ENCODE results near the gene NAPA.

Gene NAPA

DNA sequence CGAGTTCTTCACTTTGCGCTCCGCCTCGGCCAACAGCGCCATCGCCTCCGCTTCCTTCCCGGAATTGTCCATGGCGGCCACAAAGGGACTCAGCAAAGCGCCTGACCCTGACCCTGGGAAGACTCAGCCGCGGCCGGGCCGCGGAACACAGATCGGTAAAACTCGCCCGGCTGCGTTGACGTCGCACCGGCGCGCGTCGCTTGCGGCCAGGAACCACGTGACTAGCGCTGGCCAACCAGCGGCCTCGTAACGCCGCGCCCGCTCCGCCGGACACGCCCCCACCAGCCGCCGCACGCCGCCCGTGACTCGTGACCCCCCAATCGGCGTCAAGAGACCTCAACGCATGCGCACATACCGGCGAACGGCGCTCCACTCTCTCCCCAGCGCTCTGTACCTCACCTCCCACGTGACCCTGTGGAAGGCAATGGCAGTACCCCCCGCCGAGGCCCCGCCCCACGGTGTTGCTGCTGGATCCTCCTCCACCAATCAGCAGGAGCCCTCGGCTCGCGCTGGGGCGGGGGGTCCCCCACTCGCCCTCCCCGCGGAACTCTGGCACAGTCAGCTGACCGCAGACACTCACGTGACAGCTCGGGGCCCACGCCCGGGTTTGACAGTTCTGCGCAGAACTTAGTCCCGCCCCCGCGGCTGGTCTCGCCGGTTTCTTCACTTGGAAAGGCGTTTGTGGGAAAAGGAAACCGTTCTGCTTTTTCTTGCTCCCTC is at the start of gene NAPA:
Gene NAPA (minus strand): TSS at position 195 of the 720 bp plus-strand sequence. CDS start 123 bp downstream, at position 72.
- peak; percentile 98 for DNase-seq (ENCODE audit: low spot score)
- TF ChIP-seq, protein P1, sequence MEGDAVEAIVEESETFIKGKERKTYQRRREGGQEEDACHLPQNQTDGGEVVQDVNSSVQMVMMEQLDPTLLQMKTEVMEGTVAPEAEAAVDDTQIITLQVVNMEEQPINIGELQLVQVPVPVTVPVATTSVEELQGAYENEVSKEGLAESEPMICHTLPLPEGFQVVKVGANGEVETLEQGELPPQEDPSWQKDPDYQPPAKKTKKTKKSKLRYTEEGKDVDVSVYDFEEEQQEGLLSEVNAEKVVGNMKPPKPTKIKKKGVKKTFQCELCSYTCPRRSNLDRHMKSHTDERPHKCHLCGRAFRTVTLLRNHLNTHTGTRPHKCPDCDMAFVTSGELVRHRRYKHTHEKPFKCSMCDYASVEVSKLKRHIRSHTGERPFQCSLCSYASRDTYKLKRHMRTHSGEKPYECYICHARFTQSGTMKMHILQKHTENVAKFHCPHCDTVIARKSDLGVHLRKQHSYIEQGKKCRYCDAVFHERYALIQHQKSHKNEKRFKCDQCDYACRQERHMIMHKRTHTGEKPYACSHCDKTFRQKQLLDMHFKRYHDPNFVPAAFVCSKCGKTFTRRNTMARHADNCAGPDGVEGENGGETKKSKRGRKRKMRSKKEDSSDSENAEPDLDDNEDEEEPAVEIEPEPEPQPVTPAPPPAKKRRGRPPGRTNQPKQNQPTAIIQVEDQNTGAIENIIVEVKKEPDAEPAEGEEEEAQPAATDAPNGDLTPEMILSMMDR (IDR thresholded peaks at IDR 0.05; ENCODE audit: extremely low read depth, missing control alignments), result peak; percentile 80

DNA sequence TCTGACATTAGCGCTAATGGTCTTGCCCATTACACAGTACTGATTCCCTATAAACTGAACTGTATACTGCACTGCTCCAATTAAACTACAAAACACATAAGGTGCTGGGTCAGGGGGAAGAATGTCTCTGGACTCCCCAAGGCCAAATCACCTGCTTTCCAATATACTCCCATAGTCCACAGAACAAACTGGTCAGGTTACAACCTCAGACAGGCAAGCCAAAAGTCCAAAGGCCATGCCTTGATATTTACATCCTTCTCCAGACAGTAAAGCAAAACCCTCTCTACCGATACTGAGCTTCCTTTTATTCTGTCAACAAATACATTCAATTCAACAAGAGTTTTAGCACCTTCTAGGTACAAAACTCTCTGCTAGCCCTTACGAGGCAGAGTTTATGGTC is 49.2 kb upstream of the NAPA start:
- no peak for DNase-seq (ENCODE audit: low spot score)
- TF ChIP-seq, protein P1 (IDR thresholded peaks at IDR 0.05; ENCODE audit: extremely low read depth, missing control alignments), result no peak

DNA sequence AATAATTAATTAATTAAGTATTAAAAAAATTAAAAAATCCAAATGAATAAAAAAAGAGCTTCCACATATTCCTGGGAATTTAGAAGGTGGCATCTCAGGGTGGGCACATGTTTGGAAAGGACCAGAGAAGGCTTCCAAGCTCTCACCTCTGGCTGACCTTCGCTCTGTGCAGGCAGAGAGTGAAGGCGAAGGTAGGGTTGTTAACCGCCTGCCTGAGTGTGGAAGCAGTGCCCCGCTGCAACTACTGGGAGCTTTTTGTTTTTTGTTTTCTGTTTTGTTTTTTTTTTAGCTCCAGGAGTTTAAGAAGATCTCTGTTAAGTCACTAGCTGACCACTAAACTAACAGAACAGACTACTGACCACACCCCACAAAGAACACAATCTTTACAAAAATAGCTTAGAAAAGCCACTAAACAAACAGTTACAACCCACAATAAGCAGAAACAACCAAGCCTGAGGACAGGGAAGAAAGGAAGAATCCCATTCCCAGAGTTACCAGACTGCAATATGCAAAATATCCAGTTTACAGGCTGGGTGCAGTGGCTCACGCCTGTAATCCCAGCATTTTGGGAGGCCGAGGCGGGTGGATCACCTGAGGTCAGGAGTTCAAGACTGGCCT is 46.7 kb upstream of the NAPA start:
- TF ChIP-seq, protein P1 (IDR thresholded peaks at IDR 0.05; ENCODE audit: extremely low read depth, missing control alignments), result no peak
- DNase-seq (ENCODE audit: low spot score), result no peak

DNA sequence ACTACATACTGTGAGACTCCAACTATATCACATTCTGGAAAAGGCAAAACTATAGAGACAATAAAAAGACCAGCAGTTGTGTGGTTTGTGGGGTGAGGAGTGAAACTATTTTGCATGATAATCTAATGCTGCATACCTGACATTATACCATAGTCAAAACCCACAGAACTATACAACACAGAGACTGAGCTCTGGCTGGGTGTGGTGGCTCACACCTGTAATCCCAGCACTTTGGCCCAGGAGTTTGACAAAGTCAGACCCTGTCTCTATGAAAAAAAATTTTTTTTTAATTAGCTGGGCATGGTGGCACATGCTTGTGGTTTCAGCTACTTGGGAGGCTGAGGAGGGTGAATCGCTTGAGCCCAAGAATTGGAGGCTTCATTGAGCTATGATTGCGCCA is 46.1 kb upstream of the NAPA start:
- TF ChIP-seq, protein P1 (IDR thresholded peaks at IDR 0.05; ENCODE audit: extremely low read depth, missing control alignments), result no peak

GRCh38 chr19:47550129-47550528 is 35.3 kb upstream of the NAPA start:
- TF ChIP-seq, protein P1 (IDR thresholded peaks at IDR 0.05; ENCODE audit: extremely low read depth, missing control alignments), result no peak
- no peak for DNase-seq (ENCODE audit: low spot score)

More for the DNA sequence above, 46.1 kb upstream of the NAPA start:
- DNase-seq (ENCODE audit: low spot score), result no peak

DNA sequence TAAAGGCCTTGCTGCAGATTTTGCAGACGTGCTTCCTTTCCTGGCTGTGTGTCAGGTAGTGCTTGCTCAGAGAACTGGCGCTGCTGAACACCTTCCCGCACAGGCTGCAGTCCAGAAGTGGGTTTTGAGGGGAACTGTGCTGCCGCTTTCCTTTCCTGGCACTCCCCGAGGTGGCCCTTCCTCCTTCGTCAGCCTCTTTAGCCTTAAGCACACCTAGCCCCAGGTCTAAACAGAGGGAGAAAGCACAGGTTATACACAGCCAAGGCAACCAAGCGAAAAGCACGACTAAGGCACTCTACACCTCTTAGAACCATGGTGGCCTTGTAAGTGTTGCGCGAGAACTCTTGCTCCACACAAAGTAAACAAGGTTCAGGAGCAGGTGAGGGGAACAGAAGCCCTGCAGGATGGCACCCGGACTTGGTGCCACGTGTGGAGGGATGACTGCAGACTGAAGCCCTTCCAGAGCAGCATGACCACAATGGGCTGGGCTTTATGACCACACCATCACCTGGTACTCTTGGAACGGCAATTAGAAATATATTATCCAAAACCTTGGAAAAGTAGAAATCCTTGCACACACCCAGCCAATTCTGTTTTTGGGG is 34.5 kb upstream of the NAPA start:
- TF ChIP-seq, protein P1 (IDR thresholded peaks at IDR 0.05; ENCODE audit: extremely low read depth, missing control alignments), result no peak
- no peak for DNase-seq (ENCODE audit: low spot score)

DNA sequence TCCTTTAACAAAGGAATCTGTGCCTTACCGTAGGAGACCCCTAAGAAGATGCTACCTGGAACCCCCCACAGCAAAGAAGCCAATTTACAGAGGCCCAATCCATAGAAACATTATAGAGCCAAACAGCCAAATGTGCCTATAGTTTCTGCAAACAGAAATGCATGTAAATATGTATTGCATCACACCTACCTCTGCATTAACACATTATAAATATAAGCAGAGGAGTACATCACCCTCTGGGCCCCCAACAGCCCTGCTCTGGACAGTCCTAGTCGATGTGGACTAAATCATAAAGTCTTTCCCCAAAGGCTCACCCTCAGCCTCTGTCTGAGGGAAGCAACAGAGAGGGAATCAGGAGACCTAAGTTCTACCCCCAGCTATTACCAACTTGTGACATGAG is 32.3 kb upstream of the NAPA start:
- TF ChIP-seq, protein P1 (IDR thresholded peaks at IDR 0.05; ENCODE audit: extremely low read depth, missing control alignments), result no peak
- DNase-seq (ENCODE audit: low spot score), result no peak

Measured in GM20000 (cell line).